Camera-type eye (tissue), 1 donor: ENCODE results near the gene GOLGA3. TPM values are rescaled to one million over a fixed set of nuclear protein-coding genes. Genes with fewer than 3 reads are reported as not detected.

ENCODE experiments used
- total RNA-seq: library from RNA; depleted of rRNA; stranded (reverse); fragments of >200 nt; gene quantifications from one replicate; pipeline ENCODE4 v1.2.3, GENCODE V29; 2014

Gene GOLGA3
- 86.0 TPM for total RNA-seq

DNA sequence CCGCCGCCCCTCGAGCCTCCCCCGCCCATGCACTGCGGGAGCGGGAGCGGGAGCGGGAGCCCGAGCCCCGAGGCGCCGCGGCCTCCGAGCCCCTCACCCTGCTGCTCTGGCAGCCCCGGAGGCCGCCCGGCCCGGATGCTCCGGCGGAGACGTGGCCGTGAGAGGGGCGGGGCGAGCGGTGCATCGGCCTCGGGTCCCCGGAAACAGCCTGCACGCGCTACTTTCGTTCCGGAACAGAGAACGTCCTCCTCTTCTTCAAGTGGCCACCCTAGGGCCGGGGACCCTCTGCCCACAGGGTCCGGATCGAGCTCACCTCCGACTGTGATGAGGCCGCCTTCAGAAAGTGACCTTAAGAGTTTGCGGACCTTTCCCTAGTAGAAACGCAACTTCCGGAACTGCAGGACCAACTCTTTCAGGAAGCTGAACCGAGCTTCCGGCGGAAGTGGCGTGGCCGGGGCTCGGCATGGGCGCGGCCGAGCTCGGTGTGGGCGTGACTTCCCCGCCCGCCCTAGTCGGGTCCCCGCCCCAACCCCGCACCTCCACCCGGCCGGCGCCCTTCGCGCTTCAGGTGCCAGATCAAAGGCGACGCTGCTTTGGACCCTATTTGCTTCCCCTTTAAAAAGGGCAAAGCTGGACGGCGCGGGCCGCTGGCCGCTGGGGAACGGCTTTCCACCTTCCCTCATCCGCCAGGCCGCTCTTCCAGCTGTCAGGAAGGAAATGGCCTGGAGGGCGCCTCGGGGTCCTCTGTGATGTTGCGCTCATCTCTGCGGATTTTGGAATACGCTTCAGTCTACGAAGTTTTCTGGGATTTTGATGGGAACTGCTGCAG, at the start of gene GOLGA3:
Gene GOLGA3 (minus strand): TSS at position 164 of the 829 bp plus-strand sequence. CDS start 6,741 bp downstream, outside the sequence.

DNA sequence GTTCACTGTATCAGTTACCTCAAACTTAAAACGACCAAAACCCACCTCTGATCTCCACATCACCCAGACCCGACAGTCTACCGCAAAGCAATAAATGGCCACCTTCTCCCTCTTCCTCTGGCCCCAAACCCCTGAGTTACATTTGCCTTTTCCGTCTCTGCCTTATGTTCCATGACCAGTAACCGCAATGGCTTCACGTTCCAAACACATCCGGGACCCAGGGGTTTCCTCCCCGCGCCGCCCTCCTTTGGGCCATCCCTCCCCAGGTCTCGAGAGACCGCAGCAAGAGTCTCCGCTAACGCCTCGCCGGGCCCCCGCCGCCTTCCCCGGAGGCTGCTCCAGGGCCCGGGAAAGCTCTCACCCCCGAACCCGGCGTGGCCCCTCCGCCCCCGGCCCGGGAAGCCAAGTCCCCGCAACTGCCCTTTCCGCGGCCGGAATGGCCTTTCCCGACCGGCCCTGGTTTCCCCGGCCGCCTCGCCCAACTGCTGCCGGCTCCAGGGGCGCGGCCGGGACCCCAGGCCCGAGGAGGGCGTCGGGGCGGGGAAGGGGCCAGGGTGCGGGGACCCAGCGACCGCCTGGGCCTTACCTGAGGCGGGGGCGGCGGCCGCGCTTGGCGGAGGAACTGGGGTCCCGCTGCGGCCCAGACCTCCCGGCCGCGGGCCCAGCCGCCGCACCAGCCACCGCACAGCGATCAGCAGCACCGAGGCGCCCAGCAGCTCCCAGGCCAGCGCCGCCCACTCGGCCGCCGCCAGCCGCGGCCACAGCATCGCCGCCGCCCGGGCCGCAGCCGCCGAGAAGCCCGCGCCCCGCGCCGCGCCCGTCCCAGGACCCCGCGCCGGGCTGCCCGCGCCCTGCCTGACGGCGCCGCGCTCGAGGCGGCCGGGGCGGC, 67.4 kb downstream of the GOLGA3 start, which contains the start of gene ANKLE2:
Gene ANKLE2 (minus strand): TSS at position 801 of the 889 bp plus-strand sequence. CDS start 34 bp downstream, at position 767.

Other genes with a start within 250 kb of the GOLGA3 start
- 0.66 TPM for gene LRCOL1, start 218.3 kb downstream of the GOLGA3 start, total RNA-seq
- not detected for gene P2RX2, start 210.1 kb downstream of the GOLGA3 start, total RNA-seq
- gene POLE, start 141.5 kb downstream of the GOLGA3 start, total RNA-seq, result 60.3 TPM
- gene PXMP2, start 141.3 kb downstream of the GOLGA3 start, total RNA-seq, result 44.8 TPM
- gene PGAM5, start 118.0 kb downstream of the GOLGA3 start, total RNA-seq, result 16.2 TPM
- gene ANKLE2, start 67.0 kb downstream of the GOLGA3 start, total RNA-seq, result 63.6 TPM
- gene CHFR, start 58.7 kb upstream of the GOLGA3 start, total RNA-seq, result 34.7 TPM
- 25.1 TPM for gene ZNF605, start 127.4 kb upstream of the GOLGA3 start, total RNA-seq
- 34.0 TPM for gene ZNF26, start 157.5 kb upstream of the GOLGA3 start, total RNA-seq
- gene ZNF84, start 208.6 kb upstream of the GOLGA3 start, total RNA-seq, result 94.9 TPM